ENCODE results near the gene CUBN.

Gene CUBN

DNA sequence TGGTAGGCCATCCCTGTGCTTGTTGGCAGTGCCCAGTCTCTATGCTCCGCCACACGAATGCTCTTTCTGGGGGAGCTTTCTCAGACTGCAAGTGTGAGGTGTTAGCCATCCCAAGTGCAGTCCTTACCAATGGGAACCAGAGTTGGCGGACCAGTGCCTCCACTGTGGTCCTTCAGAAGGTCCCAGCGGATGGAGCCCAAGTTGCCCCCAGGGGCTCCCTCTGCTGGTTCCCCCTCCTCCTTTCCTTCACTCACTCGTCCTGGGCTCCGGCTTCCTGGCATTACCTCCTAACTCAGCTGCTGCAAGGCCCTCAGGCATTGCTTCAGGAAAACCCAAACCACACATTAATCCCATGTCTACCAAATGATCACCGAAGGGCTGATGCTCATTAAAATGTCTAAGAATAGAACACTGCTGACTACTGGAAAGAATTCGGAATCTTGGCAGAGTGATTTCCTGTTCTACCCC is 139.8 kb downstream of the CUBN start:
- no peaks in the 10 kb centered on the region for H3K27me3 ChIP-seq (ENCODE audit: insufficient read depth, poor library complexity, severe bottlenecking)
- no peak for DNase-seq (ENCODE audit: low read depth in 1 of 2, low spot score in 1 of 2)
- no peak for TF ChIP-seq GABPA (IDR thresholded peaks at IDR 0.05; ENCODE audit: low read depth)
- TF ChIP-seq, protein P1, sequence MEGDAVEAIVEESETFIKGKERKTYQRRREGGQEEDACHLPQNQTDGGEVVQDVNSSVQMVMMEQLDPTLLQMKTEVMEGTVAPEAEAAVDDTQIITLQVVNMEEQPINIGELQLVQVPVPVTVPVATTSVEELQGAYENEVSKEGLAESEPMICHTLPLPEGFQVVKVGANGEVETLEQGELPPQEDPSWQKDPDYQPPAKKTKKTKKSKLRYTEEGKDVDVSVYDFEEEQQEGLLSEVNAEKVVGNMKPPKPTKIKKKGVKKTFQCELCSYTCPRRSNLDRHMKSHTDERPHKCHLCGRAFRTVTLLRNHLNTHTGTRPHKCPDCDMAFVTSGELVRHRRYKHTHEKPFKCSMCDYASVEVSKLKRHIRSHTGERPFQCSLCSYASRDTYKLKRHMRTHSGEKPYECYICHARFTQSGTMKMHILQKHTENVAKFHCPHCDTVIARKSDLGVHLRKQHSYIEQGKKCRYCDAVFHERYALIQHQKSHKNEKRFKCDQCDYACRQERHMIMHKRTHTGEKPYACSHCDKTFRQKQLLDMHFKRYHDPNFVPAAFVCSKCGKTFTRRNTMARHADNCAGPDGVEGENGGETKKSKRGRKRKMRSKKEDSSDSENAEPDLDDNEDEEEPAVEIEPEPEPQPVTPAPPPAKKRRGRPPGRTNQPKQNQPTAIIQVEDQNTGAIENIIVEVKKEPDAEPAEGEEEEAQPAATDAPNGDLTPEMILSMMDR (IDR thresholded peaks at IDR 0.05; ENCODE audit: insufficient read depth, low read length) = no peak
- TF ChIP-seq SPI1 (IDR thresholded peaks at IDR 0.05; ENCODE audit: borderline replicate concordance, low read depth) = no peak
- TF ChIP-seq POLR2AphosphoS5 (IDR thresholded peaks at IDR 0.05; ENCODE audit: low read depth) = no peak
- TF ChIP-seq, protein P2, sequence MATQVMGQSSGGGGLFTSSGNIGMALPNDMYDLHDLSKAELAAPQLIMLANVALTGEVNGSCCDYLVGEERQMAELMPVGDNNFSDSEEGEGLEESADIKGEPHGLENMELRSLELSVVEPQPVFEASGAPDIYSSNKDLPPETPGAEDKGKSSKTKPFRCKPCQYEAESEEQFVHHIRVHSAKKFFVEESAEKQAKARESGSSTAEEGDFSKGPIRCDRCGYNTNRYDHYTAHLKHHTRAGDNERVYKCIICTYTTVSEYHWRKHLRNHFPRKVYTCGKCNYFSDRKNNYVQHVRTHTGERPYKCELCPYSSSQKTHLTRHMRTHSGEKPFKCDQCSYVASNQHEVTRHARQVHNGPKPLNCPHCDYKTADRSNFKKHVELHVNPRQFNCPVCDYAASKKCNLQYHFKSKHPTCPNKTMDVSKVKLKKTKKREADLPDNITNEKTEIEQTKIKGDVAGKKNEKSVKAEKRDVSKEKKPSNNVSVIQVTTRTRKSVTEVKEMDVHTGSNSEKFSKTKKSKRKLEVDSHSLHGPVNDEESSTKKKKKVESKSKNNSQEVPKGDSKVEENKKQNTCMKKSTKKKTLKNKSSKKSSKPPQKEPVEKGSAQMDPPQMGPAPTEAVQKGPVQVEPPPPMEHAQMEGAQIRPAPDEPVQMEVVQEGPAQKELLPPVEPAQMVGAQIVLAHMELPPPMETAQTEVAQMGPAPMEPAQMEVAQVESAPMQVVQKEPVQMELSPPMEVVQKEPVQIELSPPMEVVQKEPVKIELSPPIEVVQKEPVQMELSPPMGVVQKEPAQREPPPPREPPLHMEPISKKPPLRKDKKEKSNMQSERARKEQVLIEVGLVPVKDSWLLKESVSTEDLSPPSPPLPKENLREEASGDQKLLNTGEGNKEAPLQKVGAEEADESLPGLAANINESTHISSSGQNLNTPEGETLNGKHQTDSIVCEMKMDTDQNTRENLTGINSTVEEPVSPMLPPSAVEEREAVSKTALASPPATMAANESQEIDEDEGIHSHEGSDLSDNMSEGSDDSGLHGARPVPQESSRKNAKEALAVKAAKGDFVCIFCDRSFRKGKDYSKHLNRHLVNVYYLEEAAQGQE (IDR thresholded peaks at IDR 0.05; ENCODE audit: insufficient replicate concordance, low read depth) = no peak
- no peak overlapping the region for H3K4me3 ChIP-seq (replicated peaks; ENCODE audit: insufficient read depth, low read length)
- H3K27ac ChIP-seq (replicated peaks) = no peak overlapping the region

DNA sequence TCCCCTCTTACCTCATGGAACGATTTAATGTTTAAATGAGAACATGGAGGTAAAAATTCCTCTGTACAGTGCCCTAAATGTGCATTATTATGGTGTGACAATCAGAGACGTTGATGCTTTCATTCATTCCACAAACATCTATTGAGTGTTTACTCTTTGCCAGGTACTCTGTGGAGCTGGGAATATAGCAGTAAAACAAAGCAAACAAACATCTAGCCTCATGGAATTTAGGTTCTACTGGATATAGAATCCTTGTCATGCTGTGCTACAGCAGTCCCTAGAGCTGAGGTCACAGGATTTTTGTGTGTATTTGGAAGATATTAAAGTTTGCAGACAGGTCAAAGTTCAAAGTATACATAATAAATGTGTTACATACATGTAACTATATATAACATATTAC is 140.7 kb downstream of the CUBN start:
- DNase-seq (ENCODE audit: low read depth in 1 of 2, low spot score in 1 of 2) = no peak
- Histone ChIP-seq H3K27me3 (ENCODE audit: insufficient read depth, poor library complexity, severe bottlenecking) (no peaks in the 10 kb centered on the region), H3K27ac (replicated peaks) (no peak overlapping the region), H3K4me3 (replicated peaks; ENCODE audit: insufficient read depth, low read length) (no peak overlapping the region)
- TF ChIP-seq, protein P2 (IDR thresholded peaks at IDR 0.05; ENCODE audit: insufficient replicate concordance, low read depth) = no peak
- TF ChIP-seq POLR2AphosphoS5 (IDR thresholded peaks at IDR 0.05; ENCODE audit: low read depth) (no peak), GABPA (IDR thresholded peaks at IDR 0.05; ENCODE audit: low read depth) (no peak), SPI1 (IDR thresholded peaks at IDR 0.05; ENCODE audit: borderline replicate concordance, low read depth) (no peak)
- TF ChIP-seq, protein P1 (IDR thresholded peaks at IDR 0.05; ENCODE audit: insufficient read depth, low read length) = no peak

DNA sequence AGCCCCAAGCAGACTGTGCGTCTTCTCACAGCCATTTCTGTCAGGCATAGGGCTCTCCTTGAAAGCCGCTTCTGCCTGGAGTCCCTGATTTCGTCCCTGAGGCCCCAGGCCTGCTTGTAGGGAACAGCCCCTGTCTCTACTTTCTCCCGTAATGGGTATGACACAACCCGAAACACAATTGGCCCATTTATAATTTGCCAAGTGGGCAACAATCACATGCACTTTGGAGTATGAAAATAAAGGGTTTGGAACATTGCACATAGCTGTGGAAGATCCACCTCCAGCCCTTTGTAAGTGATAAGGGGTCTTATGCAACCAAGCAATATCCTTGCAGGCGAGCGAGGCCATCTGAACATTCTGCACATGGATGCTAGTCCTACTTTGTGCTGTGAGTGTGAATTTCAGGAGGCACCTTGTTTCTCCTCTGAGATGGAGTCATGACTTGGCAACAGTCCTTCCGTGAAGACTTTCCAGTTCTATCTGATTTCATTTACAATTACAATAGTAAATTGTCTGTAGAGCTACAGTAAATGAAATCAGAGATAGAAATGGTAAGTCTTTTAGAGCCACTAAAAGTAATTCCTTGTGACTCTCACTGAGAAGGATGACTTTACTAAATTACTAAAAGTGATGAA is 141.5 kb downstream of the CUBN start:
- Histone ChIP-seq H3K4me3 (replicated peaks; ENCODE audit: insufficient read depth, low read length) (no peak overlapping the region), H3K27me3 (ENCODE audit: insufficient read depth, poor library complexity, severe bottlenecking) (no peaks in the 10 kb centered on the region), H3K27ac (replicated peaks) (no peak overlapping the region)
- TF ChIP-seq, protein P1 (IDR thresholded peaks at IDR 0.05; ENCODE audit: insufficient read depth, low read length) = no peak
- no peak for TF ChIP-seq SPI1 (IDR thresholded peaks at IDR 0.05; ENCODE audit: borderline replicate concordance, low read depth)
- no peak for TF ChIP-seq GABPA (IDR thresholded peaks at IDR 0.05; ENCODE audit: low read depth)
- TF ChIP-seq POLR2AphosphoS5 (IDR thresholded peaks at IDR 0.05; ENCODE audit: low read depth) = no peak
- TF ChIP-seq, protein P2 (IDR thresholded peaks at IDR 0.05; ENCODE audit: insufficient replicate concordance, low read depth) = no peak
- no peak for DNase-seq (ENCODE audit: low read depth in 1 of 2, low spot score in 1 of 2)
